Peyer's patch (tissue), 4 donors: ENCODE data around the gene LIMS1.

Experiments
- POLR2A ChIP-seq, 2 donors: fragments of 450-650 bp; IDR thresholded peaks; one replicate each; pipeline ENCODE4 v1.5.1; 2017; ENCODE audit warnings: antibody characterized with exemption in 2 of 2, mild to moderate bottlenecking in 2 of 2, moderate library complexity in 2 of 2
- TF ChIP-seq, protein P1 (sequence below), 6 experiments: fragments of 450-650 bp in 4 of 6; fragments of 200-600 bp in 2 of 6; sonication (generic) in 1 of 6; IDR thresholded peaks; one replicate each; pipeline ENCODE4 v1.5.1; 2017 to 2019; ENCODE audit warnings: antibody characterized with exemption in 6 of 6, mild to moderate bottlenecking in 3 of 6, moderate library complexity in 1 of 6

- TF ChIP-seq, protein P1, sequence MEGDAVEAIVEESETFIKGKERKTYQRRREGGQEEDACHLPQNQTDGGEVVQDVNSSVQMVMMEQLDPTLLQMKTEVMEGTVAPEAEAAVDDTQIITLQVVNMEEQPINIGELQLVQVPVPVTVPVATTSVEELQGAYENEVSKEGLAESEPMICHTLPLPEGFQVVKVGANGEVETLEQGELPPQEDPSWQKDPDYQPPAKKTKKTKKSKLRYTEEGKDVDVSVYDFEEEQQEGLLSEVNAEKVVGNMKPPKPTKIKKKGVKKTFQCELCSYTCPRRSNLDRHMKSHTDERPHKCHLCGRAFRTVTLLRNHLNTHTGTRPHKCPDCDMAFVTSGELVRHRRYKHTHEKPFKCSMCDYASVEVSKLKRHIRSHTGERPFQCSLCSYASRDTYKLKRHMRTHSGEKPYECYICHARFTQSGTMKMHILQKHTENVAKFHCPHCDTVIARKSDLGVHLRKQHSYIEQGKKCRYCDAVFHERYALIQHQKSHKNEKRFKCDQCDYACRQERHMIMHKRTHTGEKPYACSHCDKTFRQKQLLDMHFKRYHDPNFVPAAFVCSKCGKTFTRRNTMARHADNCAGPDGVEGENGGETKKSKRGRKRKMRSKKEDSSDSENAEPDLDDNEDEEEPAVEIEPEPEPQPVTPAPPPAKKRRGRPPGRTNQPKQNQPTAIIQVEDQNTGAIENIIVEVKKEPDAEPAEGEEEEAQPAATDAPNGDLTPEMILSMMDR (IDR thresholded peaks at IDR 0.05) = no peak
- TF ChIP-seq POLR2A (IDR thresholded peaks at IDR 0.05) = no peak
Observed at GRCh38 chr2:108614043-108614545, 79.8 kb downstream of the LIMS1 start.
